ENCODE data around the gene SLC34A3.

The SLC34A3 gene

GRCh38 chr9:137275588-137276472 is 45.1 kb downstream of the SLC34A3 start:
- no peak for DNase-seq (ENCODE audit: low read depth in 2 of 2)

- no peak for DNase-seq (ENCODE audit: low read depth in 2 of 2)
Observed at GRCh38 chr9:137276473-137277328, 46.0 kb downstream of the SLC34A3 start.

- no peak for DNase-seq (ENCODE audit: low read depth in 2 of 2)
Observed at GRCh38 chr9:137277329-137278041, 46.8 kb downstream of the SLC34A3 start, which contains the start of gene TOR4A. TSS of gene TOR4A (plus strand) at chr9:137277726. CDS start at chr9:137278690, 964 bp downstream.

- DNase-seq (ENCODE audit: low read depth in 2 of 2) = no peak
Observed at GRCh38 chr9:137278061-137278701, 47.5 kb downstream of the SLC34A3 start.

- no peak for DNase-seq (ENCODE audit: low read depth in 2 of 2)
Observed at GRCh38 chr9:137278721-137279711, 48.3 kb downstream of the SLC34A3 start.

GRCh38 chr9:137279741-137280473 is 49.2 kb downstream of the SLC34A3 start:
- no peak for DNase-seq (ENCODE audit: low read depth in 2 of 2)

- DNase-seq (ENCODE audit: low read depth in 2 of 2) = no peak
Observed at GRCh38 chr9:137280474-137281344, 50.0 kb downstream of the SLC34A3 start.

- no peak for DNase-seq (ENCODE audit: low read depth in 2 of 2)
Observed at GRCh38 chr9:137281345-137282116, 50.8 kb downstream of the SLC34A3 start.
